Measurements from ENCODE around the gene PLPP3.
A peak's percentile ranks its signal among the peaks of the same experiment; 100 is the strongest.

The PLPP3 gene

DNA sequence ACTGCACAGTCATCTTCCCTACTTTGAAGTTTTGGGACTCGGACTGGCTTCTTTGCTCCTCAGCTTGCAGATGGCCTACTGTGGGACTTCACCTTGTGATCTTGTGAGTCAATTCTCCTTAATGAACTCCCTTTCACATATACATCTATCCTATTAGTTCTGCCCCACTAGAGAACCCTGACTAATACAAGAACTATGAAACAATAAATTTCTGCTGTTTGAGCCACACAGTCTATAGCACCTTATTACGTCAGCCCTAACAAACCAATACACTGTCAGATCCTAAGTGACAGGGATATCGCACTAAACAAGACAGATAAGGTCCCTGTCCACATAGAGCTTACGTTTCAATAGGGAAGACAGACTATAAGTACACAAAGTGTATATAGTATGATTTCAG lies 120.1 kb downstream of the PLPP3 start:
- no peak for DNase-seq (ENCODE audit: low spot score)

DNA sequence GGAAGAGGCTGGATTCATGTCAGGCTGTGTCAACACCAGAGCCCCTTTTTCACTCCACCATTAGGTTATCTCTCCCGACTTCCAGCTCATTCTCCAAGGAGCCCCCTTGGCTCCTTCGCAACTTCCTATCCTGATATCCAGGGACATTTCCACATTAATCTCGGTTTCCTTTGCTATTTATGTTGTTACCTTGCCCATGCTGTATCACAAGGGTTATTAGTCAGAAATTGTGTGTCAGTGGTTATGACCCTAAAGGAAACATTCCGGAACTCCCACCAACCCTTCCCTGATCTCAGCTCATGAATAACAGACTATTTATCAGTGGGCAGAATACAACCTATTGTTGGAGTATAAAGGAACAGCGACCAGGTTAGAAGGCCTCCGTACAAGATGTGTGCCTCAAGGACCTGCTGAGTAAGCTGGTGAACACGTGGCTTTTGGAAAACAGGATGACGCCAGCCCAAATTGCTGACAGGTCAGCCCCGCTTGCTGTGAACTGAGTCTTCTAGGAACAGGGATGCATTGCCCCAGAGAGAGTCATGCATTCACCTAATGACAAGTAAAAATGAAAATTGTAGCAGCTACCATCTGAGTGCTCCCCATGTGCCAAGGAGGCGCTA lies 121.5 kb downstream of the PLPP3 start:
- no peak for DNase-seq (ENCODE audit: low spot score)

DNA sequence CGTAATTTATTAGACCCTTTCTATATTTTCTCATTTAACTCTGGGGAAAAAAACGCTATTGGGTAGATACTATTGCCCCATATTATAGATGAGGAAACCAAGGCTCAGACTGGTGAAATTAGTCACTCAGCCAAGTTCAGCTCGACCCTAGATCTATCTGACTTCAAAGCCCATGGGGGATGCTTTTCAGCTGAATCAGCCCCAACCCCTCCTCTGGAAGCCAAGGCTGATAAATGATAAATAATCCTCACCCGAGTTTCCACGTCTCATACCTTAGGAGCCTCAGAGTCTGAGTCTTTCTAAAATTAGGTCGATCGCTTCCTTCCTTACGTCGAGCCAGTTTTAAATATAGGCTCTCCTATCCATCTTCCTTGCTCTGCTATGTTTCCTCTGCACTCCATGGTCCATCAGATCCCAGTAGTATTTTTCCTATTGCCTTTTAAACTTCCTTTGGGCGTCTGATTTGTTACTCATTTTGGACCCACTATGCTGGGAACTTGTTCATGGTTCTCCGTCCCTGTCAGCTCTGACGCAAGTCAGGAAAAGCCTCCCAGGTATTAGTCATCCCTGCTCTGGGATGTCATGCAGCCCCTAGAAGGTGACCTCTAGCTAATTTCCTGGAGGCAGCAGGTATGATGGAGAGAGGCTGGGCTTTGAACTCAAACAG lies 122.8 kb downstream of the PLPP3 start:
- DNase-seq (ENCODE audit: low spot score): peak; percentile 17

DNA sequence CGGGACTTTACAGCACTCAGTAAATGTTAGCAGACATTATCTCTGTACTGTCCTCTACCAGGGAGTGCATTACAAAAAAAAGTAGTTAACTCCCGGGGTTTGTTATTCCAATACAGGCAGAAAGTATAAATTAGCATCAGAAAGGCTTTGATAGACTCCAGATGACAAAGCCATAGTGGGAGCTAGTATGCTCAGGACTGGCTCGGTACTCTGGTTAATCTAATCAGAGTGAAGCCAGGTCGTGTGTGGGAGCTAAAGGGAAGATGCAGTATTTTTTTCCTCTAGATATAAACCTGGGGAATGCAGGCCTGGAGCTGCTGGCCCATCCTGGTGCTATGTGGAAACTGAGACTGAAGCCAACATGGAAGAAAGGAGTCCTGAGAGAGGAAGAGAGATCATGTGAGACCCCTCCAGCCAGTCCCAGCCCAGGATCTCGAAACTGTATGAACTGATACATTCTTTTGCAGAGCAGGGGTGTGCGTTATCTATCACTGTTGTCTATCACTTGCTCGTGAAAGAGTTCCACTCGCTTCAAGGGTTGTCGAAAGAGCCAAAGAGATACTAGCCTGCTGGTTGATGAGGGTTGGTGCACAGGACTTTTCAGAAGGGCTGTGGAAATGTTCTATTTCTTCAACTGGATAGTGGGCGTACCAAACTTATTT lies 125.8 kb downstream of the PLPP3 start:
- no peak for DNase-seq (ENCODE audit: low spot score)

DNA sequence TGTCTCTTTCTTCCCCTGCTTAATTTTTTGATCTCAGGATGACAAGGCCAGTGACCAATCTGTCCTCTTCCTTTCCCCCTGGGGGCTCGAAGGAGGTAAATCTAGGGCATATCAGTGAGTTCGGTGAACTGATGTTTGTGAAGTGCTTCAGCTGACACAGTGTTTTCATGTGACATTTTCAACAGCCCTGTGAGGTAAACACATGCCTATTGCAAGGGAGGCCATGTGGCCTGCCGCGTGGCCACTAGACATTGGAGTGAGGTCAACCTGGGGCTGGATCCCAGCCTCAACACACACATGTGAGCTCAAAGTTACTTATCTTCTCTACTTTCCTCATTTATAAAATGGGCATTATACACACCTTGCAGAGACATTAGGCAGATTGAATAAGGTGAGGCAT lies 126.3 kb downstream of the PLPP3 start:
- DNase-seq (ENCODE audit: low spot score): no peak

DNA sequence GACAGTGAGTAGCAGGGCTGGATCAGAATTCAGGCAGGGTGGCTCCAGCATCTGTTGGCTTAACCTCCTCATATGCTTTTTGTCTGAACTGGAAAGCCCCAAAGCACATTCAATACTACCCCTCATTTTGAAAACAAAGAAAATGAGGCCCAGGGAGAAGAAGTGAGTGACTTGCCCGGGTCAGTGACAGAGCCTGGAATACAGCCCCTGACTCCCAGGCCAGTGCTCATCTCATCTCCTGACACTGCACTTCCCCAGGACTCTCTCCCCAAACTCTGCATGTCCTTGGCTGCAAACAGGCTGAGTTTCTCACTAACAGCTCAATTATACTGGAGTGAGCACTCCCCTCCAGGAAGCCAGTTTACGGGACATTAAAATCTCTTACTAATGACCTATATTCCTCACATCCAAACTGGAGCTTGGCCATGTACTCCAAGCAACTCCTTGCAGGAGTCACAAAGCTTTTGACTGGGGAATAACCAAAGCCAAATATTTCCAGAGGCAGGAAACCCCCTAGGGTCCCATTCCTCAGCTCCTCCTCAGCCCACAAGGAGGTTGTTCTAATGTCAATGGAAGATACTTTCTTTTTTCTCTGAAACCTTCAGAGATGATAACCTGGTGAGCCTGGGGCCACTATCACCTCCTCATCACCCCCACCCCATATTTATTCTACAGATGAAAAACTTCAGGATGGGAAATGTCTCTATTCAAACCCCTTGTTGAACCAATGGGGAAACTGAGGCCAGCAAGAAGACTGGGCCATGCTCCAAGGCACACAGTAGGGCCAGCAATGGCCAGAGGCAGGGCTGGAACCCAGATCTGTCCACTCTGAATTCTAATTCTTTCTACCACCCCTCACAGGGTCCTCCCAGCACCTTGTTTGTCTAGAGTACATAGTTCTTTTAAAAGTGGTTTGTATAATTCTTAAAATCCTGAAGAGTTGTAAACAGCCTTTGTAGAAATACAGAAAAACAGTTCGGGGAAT lies 127.0 kb downstream of the PLPP3 start:
- no peak for DNase-seq (ENCODE audit: low spot score)

DNA sequence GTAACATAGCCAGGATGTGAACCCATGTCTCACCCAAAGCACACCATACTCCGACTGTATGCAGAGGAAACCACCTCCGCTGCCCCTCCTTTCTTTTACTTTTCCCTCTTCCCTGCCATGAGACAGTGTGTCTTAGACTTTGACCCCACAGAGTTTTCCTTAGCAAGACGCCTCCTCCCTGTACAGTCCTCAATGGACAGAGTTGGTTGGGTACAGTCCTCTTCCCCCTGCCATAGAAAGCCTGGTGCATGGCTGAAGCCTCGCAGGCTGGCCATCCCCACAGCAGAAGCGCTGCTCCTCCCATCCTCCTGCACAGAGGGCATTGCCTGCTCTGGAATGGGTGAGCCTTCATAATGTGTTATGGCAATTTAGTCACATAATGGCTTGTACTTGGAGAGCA lies 127.9 kb downstream of the PLPP3 start:
- DNase-seq (ENCODE audit: low spot score): no peak

DNA sequence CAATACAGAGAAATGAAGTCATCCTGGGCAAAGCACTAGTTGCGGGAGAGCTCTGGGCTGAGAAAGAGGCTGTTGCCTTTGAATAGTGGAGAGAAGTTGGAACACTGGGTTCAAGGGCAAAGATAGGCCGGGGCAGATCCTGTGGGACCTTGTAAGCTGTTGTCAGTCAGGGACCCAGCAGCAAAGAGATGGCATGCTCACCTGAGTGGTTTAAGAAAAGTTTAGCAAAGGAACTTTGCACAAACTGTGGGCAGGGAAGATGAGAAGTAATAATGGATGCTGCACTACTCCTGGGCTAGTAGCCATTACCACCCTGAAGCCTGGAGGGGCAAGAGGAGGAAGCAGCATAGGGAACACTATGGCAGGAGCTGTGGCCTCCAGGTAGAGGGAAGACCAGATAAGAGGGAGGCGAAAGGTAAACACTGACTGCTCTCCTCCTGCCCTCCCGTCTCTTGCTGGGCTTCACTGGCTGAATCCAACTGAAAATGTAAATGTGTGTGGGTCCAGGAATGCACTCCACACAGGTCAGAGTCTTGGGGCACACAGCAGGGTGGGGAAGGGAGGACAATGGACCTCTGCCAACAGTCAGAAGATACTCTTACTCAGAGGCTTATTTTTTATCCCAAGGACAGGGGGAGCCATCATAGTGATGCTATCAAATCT lies 129.2 kb downstream of the PLPP3 start:
- no peak for DNase-seq (ENCODE audit: low spot score)

DNA sequence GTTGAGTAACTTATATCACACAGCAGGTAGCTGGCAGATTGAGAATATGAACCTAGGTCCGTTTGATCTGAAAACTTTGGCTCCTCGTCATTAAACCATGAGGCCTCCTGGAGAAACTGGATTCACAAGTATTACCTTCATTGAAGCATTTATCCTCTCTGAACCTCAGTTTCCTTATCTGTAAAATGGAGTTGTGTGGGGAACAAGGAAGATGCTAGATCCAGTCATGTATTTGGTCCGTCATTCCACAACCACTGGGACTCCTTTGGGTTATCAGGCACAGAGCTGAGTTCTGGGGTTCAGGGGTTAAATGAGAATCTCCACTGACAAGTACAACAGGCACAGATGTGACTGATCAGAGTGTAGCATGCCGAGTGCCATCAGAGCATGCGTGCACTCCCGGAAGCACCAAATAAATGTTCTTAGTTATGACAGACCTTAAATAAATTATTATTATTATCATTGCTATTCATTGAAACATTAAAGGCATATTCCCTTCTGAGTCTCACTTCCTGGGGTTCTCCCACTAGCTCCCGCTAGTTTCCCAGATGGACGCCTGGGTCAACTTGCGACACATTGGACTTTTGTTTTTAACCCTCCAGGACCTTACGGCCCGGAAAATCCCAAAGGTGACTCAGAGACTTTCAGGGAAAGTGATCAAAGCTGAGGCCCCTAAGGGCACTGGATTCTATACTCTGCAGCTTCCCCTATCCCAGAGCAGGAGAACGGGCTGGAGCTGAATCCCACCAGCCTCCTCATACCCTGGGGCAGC lies 130.6 kb downstream of the PLPP3 start:
- no peak for DNase-seq (ENCODE audit: low spot score)

DNA sequence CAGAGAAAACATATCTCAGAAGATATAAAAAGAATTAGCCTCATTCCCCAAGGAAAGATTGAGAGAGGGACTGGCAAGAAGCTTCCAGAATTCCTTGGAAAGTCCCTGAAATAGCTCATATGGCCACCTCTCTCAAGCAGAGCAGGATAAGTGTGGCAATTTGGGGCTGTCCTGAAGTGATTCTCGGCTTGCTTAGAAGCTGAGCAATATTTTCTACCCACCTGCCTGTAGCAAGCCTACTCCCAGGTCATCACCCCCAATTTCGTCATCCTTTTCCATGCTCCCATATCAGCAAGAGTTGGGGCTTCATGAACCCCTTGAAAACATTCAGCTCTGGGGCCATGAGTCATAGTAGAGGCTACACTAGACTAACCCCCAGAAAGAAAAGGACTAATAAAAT lies 131.5 kb downstream of the PLPP3 start:
- no peak for DNase-seq (ENCODE audit: low spot score)

DNA sequence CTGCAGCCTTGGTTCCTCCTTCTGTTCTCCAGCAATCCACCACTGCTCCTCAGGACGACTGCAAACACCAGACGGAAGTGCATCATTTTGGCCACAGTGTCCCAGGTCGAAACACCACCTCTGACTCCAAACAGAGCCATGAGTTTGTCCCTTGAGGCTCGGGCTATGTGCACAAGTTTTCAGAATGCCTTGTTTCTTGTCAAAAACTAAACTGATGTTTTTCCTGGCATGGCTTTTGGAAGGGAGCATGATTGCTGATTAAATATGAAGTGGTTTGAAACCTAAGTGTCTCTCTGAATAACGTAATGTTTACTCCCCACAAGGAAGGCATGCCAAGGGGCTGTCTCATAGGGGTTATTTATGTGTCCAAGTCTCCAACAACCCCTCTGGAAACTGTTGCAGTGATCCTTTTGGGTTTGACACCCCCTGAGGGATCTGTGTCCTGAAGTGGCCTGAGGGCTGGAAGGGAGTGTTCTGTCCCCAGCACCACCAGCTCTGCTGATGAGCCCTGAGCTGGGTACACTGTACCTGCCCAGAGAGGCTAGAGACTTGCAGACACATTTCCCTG lies 132.7 kb downstream of the PLPP3 start:
- DNase-seq (ENCODE audit: low spot score): no peak

DNA sequence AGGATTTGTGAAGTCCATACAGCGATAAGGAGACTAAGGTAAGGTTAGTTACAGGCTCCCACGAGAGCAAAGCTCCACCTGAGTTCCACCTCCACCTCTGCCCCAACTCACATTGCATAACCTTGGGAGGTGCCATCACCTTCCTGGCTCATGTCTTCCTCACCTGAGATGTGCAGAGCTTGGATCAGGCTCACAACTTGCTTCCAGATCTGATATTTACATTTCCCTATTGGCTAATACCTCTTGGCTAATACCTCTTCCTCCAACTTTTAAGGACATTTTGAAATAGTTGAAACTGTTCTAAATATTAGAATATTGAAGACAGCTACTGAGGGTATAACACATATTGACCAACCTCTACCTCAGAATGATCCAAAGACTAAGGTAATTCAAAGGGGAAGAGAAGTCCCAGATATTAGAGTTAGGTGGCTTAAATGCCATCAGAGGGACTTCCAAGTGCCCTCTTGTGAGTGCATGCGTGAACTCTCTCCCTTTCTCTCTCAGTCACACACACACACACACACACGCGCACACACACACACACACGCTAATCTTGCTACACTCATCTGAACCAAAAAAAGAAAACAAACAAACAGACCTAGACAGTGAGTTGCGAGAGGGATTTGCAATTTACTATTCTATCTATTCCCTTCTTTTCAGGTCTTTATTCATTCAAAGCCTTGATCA lies 134.3 kb downstream of the PLPP3 start:
- DNase-seq (ENCODE audit: low spot score): no peak

Data from GM03348 (cell line).